Measurements from ENCODE around the gene UBL3.

DNA sequence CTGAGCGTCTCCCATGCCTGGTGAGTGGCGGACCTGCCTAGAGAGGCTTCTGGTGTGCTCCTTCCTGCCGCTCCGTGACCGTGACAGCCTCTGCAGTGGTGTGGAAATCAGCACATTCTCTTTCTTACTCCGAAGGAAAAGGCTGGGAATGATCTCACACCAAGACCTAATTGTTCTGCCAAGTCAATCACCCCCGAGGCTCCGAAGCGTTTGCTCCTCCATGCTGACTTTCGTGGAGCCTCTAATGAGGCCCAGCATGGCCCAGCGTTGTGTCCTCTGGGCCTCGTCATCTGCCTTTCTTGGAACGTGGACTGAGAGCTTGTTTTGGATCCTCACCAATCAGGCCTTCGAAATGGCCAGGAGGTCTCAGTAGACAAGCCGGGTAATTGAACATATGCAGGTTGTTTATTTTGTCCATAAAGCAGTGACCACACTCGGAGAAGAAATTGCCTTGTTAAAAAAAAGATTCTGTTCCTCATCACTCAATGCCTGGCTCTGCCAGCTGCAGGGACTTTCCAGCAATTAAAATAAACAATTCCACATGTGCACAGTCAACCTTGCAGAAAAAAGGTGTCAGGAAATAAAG, 107.1 kb downstream of the UBL3 start:
- TF ChIP-seq, protein P1, sequence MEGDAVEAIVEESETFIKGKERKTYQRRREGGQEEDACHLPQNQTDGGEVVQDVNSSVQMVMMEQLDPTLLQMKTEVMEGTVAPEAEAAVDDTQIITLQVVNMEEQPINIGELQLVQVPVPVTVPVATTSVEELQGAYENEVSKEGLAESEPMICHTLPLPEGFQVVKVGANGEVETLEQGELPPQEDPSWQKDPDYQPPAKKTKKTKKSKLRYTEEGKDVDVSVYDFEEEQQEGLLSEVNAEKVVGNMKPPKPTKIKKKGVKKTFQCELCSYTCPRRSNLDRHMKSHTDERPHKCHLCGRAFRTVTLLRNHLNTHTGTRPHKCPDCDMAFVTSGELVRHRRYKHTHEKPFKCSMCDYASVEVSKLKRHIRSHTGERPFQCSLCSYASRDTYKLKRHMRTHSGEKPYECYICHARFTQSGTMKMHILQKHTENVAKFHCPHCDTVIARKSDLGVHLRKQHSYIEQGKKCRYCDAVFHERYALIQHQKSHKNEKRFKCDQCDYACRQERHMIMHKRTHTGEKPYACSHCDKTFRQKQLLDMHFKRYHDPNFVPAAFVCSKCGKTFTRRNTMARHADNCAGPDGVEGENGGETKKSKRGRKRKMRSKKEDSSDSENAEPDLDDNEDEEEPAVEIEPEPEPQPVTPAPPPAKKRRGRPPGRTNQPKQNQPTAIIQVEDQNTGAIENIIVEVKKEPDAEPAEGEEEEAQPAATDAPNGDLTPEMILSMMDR (IDR thresholded peaks at IDR 0.05): no peak
- no peak for TF ChIP-seq EZH2 (IDR thresholded peaks at IDR 0.05)
- TF ChIP-seq EZH2phosphoT487 (IDR thresholded peaks at IDR 0.05): no peak

All from neural progenitor cell (in vitro differentiated cells).